Chondrocyte (in vitro differentiated cells): ENCODE results near the gene GALNT1. TPM values are rescaled to one million over a fixed set of nuclear protein-coding genes. Genes with fewer than 3 reads are reported as not detected.

Experiments used
- DNase-seq: peaks from one replicate; pipeline ENCODE4 v3.0.0; 2021; ENCODE audit warnings: mixed read lengths, low spot score
- H3K27ac Mint-ChIP-seq: one replicate; pipeline ENCODE4 v1.8.0; 2021; ENCODE audit warnings: mild to moderate bottlenecking, moderate library complexity, mixed read lengths; ENCODE audit not compliant: unreplicated experiment
- H3K27me3 Mint-ChIP-seq: 2 replicates; pipeline ENCODE4 v1.8.0; 2021; ENCODE audit warnings: low read depth, mixed read lengths
- H3K36me3 Mint-ChIP-seq: 2 replicates; pipeline ENCODE4 v1.8.0; 2021; ENCODE audit warnings: low read depth, mixed read lengths
- H3K4me1 Mint-ChIP-seq: 2 replicates; pipeline ENCODE4 v1.8.0; 2021; ENCODE audit warnings: low read depth, mild to moderate bottlenecking, mixed read lengths
- H3K4me3 Mint-ChIP-seq: one replicate; pipeline ENCODE4 v1.8.0; 2021; ENCODE audit warnings: mild to moderate bottlenecking, moderate library complexity, mixed read lengths; ENCODE audit not compliant: unreplicated experiment
- H3K9me3 Mint-ChIP-seq: 2 replicates; pipeline ENCODE4 v1.8.0; 2021; ENCODE audit warnings: low read depth, mixed read lengths
- CTCF ChIP-seq: fragments of 200-600 bp; sonication (generic); IDR thresholded peaks from 2 replicates; pipeline ENCODE4 v1.5.0; 2021; ENCODE audit warnings: antibody characterized with exemption, mild to moderate bottlenecking, moderate library complexity
- total RNA-seq: library from RNA; stranded (reverse); gene quantifications from 3 replicates; pipeline ENCODE4 v1.2.1, GENCODE V29; 2021

Gene GALNT1
- total RNA-seq, 1 donor from 2014 or later, result 228 TPM

- H3K4me1 Mint-ChIP-seq, result peaks cover 47% of the 10 kb centered on the region
- no peak overlapping the region for H3K27ac Mint-ChIP-seq
Measured at GRCh38 chr18:35589546-35589945, 8.0 kb downstream of the GALNT1 start.

GRCh38 chr18:35590935-35591334, 9.4 kb downstream of the GALNT1 start:
- H3K9me3 Mint-ChIP-seq, result peaks cover 20% of the 10 kb centered on the region
- TF ChIP-seq CTCF, result no peak
- no peak for DNase-seq
- peaks cover 47% of the 10 kb centered on the region for H3K4me1 Mint-ChIP-seq
- H3K36me3 Mint-ChIP-seq, result peaks cover 10% of the 10 kb centered on the region
- no peaks in the 10 kb centered on the region for H3K27me3 Mint-ChIP-seq
- H3K27ac Mint-ChIP-seq, result no peak overlapping the region
- H3K4me3 Mint-ChIP-seq, result no peak overlapping the region

More at GRCh38 chr18:35589546-35589945, 8.0 kb downstream of the GALNT1 start:
- no peak for TF ChIP-seq CTCF
- Mint-ChIP-seq H3K9me3 (peaks cover 20% of the 10 kb centered on the region), H3K27me3 (no peaks in the 10 kb centered on the region), H3K36me3 (peaks cover 14% of the 10 kb centered on the region), H3K4me3 (no peak overlapping the region)
- DNase-seq, result no peak

GRCh38 chr18:35592298-35592697, 10.8 kb downstream of the GALNT1 start:
- peaks cover 19% of the 10 kb centered on the region for H3K9me3 Mint-ChIP-seq
- no peaks in the 10 kb centered on the region for H3K27me3 Mint-ChIP-seq
- peaks cover 46% of the 10 kb centered on the region for H3K4me1 Mint-ChIP-seq
- peaks cover 10% of the 10 kb centered on the region for H3K36me3 Mint-ChIP-seq
- H3K27ac Mint-ChIP-seq, result no peak overlapping the region
- TF ChIP-seq CTCF, result no peak
- no peak for DNase-seq
- H3K4me3 Mint-ChIP-seq, result no peak overlapping the region

GRCh38 chr18:35593859-35594258, 12.3 kb downstream of the GALNT1 start:
- no peak for TF ChIP-seq CTCF
- peaks cover 5% of the 10 kb centered on the region for H3K9me3 Mint-ChIP-seq
- DNase-seq, result no peak
- H3K4me1 Mint-ChIP-seq, result peaks cover 35% of the 10 kb centered on the region
- H3K27ac Mint-ChIP-seq, result no peak overlapping the region
- H3K36me3 Mint-ChIP-seq, result peaks cover 4% of the 10 kb centered on the region
- no peak overlapping the region for H3K4me3 Mint-ChIP-seq
- H3K27me3 Mint-ChIP-seq, result no peaks in the 10 kb centered on the region

- H3K4me3 Mint-ChIP-seq, result no peak overlapping the region
- H3K9me3 Mint-ChIP-seq, result peaks cover 24% of the 10 kb centered on the region
- no peak for DNase-seq
- peaks cover 48% of the 10 kb centered on the region for H3K4me1 Mint-ChIP-seq
- no peaks in the 10 kb centered on the region for H3K27me3 Mint-ChIP-seq
- no peak overlapping the region for H3K27ac Mint-ChIP-seq
- H3K36me3 Mint-ChIP-seq, result peaks cover 18% of the 10 kb centered on the region
- no peak for TF ChIP-seq CTCF
Measured at GRCh38 chr18:35597758-35598157, 16.2 kb downstream of the GALNT1 start.
